ENCODE results near the gene POMZP3.
"Not testable (repeated sequence)": the region's sequence is repeated elsewhere in the genome, so short reads cannot be mapped to it uniquely, and the experiment has no call there.

- TF ChIP-seq CTCF (IDR thresholded peaks at IDR 0.05 in 8 of 11, conservative IDR thresholded peaks at IDR 0.05 in 3 of 11); POLR2A (IDR thresholded peaks at IDR 0.05); POLR2AphosphoS5 (IDR thresholded peaks at IDR 0.05): not testable (repeated sequence)
These were observed 27.0 kb downstream of the POMZP3 start for GRCh38 chr7:76600116-76600482.
